CD4-positive, alpha-beta T cell treated with Interleukin-21 for 1 hour (primary cell): Measurements from ENCODE around the gene EXOSC1.
"Not testable (repeated sequence)": the region's sequence is repeated elsewhere in the genome, so short reads cannot be mapped to it uniquely, and the experiment has no call there.

Experiments
- DNase-seq: peaks from one replicate; pipeline ENCODE4 v3.0.0-alpha.2; 2020

EXOSC1 gene

DNA sequence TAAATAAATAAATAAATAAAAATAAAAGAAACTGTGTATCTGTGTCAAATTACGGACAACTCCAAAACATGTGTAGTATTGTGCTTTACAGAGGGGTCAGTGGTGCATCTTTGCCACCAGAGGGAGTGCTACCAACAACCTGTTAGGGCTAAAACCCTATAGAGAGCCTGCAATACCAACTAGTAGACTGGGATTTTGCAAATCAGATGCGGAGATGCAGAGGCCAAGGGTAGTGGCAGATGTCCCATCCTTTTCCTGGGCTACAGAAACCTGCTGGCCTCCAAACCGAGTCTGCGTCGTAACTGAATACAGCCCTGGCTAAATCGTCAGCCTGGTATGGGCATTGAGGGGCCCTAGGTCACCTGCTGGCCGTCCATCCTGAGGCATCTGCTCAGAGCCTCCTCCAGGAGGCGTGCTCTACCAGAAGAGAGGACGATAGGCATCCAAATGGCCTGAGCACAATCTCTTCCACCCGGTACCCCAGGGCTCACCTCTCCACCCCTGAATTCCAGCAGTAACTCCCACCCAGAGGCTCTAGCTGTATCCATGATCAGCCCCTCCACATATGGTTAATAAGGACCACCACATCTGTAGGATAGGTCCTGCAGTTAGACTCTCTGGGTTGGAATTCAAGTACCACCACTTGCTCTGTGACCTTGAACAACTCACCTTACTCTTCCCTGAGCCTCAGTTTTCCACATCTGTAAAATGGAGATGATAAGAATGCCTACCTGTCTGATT, 38.4 kb downstream of the EXOSC1 start:
- peak; percentile 84 for DNase-seq

DNA sequence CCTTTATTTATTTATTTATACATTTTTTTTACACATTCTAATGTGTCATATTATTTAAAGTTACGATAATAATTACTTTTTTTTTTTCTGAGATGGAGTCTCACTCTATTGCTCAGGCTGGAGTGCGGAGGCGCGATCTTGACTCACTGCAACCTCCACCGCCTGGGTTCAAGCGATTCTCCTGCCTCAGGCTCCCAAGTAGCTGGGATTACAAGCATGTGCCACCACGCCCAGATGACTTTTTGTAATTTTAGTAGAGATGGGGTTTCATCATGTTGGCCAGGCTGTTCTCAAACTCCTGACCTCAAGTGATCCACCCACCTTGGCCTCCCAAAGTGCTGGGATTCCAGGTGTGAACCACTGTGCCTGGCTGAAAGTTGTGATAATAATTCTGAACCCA, 39.3 kb downstream of the EXOSC1 start:
- not testable (repeated sequence) for DNase-seq

- no peak for DNase-seq
Measured at GRCh38 chr10:97406064-97406463, 39.7 kb downstream of the EXOSC1 start.

- DNase-seq: no peak
Measured at GRCh38 chr10:97404044-97404443, 41.8 kb downstream of the EXOSC1 start.

GRCh38 chr10:97401455-97401919, 44.3 kb downstream of the EXOSC1 start:
- no peak for DNase-seq

DNA sequence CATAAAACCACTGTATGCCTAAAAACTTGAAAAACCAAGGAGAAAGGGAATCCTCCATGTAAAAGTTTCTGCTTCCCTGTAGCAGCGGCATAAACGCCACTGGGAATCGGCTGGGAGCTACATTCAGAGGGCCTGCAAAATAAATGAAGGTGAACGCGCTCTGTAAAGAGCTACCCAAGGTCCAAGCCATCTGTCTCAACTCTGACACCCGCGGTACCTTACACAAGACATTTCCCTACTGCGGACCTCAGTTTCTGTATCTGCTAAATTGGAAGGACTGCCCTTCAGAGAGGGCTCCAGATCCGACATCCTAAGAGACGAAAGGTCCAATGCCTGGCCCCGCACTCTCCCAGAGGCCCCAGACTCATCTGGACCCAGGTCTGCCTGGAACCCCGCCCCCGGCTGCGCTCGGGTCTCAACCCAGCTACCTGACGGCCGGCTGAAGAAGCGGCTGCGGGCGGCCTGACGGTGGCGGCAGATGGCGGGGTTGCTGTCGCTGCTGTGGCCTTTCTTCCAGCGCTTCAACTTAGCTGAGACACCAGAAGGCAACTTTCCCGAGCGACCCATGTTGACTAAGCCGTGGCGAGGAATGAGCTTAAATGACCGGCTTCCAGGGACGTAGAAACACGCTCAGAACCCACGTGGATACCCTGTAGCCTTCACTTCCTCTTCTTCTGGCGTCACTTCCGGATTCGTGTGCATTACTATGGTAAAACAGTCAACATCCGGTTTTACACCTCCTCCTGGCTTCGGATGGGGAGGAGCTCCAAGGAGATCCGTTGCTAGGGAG, 44.9 kb downstream of the EXOSC1 start, which contains the start of gene RRP12:
Gene RRP12, minus strand, starts transcription at position 676 of the 790 bp plus-strand sequence. Its CDS starts 109 bp downstream, at position 567.
- DNase-seq: peak; percentile 97

GRCh38 chr10:97399843-97400545, 45.8 kb downstream of the EXOSC1 start:
- DNase-seq: peak; percentile 51

DNA sequence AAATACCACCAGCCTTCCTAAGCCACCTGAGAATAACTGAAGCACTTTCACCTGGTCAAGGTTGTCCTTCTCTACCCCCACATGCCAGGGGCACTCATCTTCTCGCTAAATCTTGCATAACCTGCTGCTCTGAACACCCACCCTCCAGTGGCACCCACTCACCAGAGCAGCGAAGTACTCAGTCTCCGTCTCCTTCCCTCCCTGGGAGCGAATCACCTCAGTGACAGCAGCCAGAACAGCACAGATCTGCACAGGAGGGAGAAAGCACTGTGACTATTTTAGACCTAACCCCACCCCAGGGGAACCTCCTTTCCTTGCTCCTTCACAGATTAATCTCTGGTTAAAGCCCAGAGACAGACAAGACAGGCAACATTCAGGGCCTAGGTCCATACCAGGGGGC, 49.8 kb downstream of the EXOSC1 start:
- no peak for DNase-seq

DNA sequence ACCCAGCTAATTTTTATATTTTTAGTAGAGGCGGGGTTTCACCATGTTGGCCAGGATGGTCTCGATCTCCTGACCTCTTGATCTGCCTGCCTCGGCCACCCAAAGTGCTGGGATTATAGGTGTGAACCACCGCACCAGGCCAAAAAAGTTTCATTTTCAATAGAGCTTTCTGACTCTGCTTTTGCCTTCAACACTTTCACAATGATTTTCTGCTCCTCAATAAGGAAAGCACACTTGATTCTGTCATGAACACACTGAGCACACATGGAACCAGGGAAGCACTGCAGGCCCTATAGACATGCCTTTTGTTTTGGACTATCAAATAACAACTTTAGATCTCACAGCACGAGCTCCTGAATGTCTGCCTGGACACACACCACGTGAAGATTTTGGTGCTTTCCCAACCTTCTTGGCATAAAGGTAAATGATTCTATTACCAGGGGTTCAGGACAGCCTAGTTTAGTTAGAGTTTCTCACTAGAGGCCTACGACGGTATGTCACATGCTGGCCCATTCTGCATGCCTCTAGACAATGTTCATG, 52.7 kb downstream of the EXOSC1 start:
- DNase-seq: no peak

GRCh38 chr10:97390091-97390490, 55.7 kb downstream of the EXOSC1 start:
- no peak for DNase-seq

DNA sequence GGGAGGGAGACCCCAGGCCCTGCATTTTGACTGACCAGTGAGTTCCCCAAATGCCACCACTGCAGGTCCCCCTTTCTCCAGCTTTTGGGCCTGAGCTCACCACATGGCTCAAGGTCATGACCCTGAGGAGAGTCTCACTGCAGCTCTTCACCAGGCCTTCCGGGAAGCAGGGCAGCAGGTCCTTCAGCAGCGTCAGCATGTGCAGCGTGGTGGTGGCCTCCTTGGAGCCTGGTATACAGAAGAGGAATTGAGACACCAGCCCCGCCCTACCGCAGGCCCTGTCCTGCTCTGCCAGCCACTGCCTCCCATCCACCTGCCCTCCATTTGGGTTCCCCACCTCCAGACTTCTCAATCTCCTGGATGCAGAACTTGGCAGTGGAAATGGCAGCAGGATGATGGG, 57.7 kb downstream of the EXOSC1 start:
- peak; percentile 8 for DNase-seq
